ENCODE measurements around the gene TTI1.

The TTI1 gene

DNA sequence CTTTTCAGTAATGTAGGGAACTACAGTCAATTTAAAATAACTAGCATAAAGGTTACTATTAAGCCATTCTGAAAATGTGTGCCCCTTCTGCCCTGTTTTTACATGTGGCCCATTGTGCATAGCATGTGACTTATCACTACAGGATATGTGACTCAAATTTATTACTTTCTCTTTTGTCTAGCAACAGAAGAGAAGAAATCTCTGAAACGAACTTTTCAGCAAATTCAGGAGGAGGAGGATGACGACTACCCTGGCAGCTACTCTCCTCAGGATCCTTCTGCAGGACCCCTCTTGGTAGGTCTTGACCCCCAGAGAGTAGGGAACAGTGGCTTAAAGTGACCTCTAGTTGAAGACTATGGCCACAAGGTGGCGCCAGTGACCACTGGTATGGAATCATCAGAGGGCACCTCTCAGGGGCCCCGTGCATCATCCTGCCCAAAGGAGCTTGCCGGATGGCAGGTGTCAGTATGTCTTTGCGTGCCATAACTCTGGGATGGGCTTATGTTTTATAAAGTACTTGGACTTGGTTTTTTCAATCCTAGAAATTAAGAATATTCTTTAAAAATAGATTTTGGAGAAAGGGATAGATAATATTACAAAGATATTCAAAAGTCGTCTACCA lies 24.2 kb upstream of the TTI1 start:
- no peak overlapping the region for H3K4me3 ChIP-seq (ENCODE audit: low read depth, low read length)
- DNase-seq (ENCODE audit: low read depth, low spot score): peak; percentile 72
- TF ChIP-seq, protein P1, sequence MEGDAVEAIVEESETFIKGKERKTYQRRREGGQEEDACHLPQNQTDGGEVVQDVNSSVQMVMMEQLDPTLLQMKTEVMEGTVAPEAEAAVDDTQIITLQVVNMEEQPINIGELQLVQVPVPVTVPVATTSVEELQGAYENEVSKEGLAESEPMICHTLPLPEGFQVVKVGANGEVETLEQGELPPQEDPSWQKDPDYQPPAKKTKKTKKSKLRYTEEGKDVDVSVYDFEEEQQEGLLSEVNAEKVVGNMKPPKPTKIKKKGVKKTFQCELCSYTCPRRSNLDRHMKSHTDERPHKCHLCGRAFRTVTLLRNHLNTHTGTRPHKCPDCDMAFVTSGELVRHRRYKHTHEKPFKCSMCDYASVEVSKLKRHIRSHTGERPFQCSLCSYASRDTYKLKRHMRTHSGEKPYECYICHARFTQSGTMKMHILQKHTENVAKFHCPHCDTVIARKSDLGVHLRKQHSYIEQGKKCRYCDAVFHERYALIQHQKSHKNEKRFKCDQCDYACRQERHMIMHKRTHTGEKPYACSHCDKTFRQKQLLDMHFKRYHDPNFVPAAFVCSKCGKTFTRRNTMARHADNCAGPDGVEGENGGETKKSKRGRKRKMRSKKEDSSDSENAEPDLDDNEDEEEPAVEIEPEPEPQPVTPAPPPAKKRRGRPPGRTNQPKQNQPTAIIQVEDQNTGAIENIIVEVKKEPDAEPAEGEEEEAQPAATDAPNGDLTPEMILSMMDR (IDR thresholded peaks at IDR 0.05; ENCODE audit: low read depth, low read length): peak; percentile 77
- in situ Hi-C loops (cut with HindIII; ENCODE audit: low sequenced_read_pairs): no loop called here

DNA sequence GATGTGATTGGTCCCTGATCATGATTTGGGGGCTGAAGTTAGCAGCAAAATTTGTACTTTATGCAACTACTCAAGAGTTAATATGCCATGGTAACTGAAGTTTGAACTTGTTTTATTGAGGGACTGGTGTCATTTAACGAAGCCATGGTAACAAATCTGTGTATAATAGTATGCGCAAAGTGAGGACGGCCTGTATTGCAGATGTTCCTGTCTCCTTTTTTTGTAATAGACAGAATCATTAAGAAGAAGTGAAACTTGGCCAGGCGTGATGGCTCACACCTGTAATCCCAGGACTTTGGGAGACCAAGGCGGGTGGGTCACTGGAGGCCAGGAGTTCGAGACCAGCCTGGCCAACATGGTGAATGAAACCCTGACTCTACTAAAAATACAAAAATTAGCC lies 22.6 kb upstream of the TTI1 start:
- TF ChIP-seq, protein P1 (IDR thresholded peaks at IDR 0.05; ENCODE audit: low read depth, low read length): no peak
- in situ Hi-C loops (cut with HindIII; ENCODE audit: low sequenced_read_pairs): no loop called here
- H3K4me3 ChIP-seq (ENCODE audit: low read depth, low read length): no peak overlapping the region
- DNase-seq (ENCODE audit: low read depth, low spot score): no peak

GRCh38 chr20:38055294-38055693 lies 22.0 kb upstream of the TTI1 start:
- in situ Hi-C loops (cut with HindIII; ENCODE audit: low sequenced_read_pairs): no loop called here
- no peak for DNase-seq (ENCODE audit: low read depth, low spot score)
- no peak overlapping the region for H3K4me3 ChIP-seq (ENCODE audit: low read depth, low read length)
- TF ChIP-seq, protein P1 (IDR thresholded peaks at IDR 0.05; ENCODE audit: low read depth, low read length): no peak

GRCh38 chr20:38054647-38055046 lies 21.4 kb upstream of the TTI1 start:
- TF ChIP-seq, protein P1 (IDR thresholded peaks at IDR 0.05; ENCODE audit: low read depth, low read length): no peak
- in situ Hi-C loops (cut with HindIII; ENCODE audit: low sequenced_read_pairs): no loop called here
- DNase-seq (ENCODE audit: low read depth, low spot score): no peak
- H3K4me3 ChIP-seq (ENCODE audit: low read depth, low read length): no peak overlapping the region

DNA sequence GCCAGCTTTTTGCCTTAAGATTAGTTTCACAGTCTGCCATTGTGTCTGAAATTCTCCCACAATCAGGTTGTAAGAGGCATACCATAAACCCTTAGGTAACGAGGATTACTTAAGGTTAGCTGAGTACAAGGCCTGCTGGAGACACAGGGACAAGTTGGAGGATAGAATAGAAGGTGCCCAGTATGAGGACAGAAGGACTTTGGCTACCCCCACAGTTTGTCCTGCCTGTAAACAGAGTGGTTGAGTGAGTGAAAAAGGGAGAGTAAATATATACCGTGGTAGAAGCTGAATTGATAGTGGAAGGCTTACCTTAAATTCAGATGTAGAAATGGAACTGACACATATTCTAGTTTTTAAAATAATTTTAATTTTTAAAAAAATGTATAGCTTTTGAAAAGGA lies 19.6 kb upstream of the TTI1 start:
- in situ Hi-C loops (cut with HindIII; ENCODE audit: low sequenced_read_pairs): no loop called here
- DNase-seq (ENCODE audit: low read depth, low spot score): no peak
- no peak overlapping the region for H3K4me3 ChIP-seq (ENCODE audit: low read depth, low read length)
- TF ChIP-seq, protein P1 (IDR thresholded peaks at IDR 0.05; ENCODE audit: low read depth, low read length): no peak

DNA sequence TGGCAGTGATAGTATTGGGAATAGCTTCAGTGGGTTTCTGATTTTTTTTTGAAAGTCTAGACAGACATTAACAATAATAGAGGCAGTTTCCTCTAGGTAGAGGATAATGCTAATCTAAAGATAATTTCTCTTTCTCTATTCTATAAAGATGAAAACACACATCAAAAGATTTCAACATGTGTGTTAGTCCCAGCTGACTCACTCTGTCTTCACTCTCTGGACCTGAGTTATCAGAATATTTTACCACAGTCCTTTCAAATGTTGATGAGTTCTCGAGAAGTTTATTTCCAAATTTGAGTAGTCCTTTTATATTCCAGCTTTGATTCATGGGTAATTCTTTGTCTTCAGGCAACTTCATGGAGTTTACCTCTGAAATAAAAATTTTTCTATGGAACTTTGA lies 17.4 kb upstream of the TTI1 start:
- TF ChIP-seq, protein P1 (IDR thresholded peaks at IDR 0.05; ENCODE audit: low read depth, low read length): no peak
- DNase-seq (ENCODE audit: low read depth, low spot score): no peak
- H3K4me3 ChIP-seq (ENCODE audit: low read depth, low read length): no peak overlapping the region
- in situ Hi-C loops (cut with HindIII; ENCODE audit: low sequenced_read_pairs): no loop called here
